Measurements from ENCODE around the gene CCDC121. TPM values are rescaled to one million over a fixed set of nuclear protein-coding genes. Genes with fewer than 3 reads are reported as not detected.

Gene CCDC121
- total and polyA plus RNA-seq, 2 of the 4 experiments (the other 2 are of a cell fraction) = 0.65 to 2.0 TPM

- intact Hi-C loops (cut with micrococcal nuclease) = no loop called here
Observed at GRCh38 chr2:27667446-27667845, 38.6 kb upstream of the CCDC121 start.

More at GRCh38 chr2:27667446-27667845, 38.6 kb upstream of the CCDC121 start:
- Histone ChIP-seq H4K8ac (ENCODE audit: low read depth in 2 of 2, low read length in 2 of 2) (no peak overlapping the region), H3K36me3 (ENCODE audit: control insufficient read depth, insufficient read depth, low read length) (peaks cover 13% of the 10 kb centered on the region), H3K79me1 (ENCODE audit: low read depth in 1 of 2, low read length in 2 of 2) (peaks cover 9 to 27% of the 10 kb centered on the region in 2 experiments; a peak in 3 of 4 replicates), H3K4me3 (ENCODE audit: insufficient read depth, low read depth, low read length) (no peak overlapping the region), H2BK20ac (ENCODE audit: low read depth, low read length) (no peak overlapping the region), H3K27ac (ENCODE audit: insufficient read depth, low read length) (no peak overlapping the region), H3K18ac (ENCODE audit: low read depth, low read length) (no peak overlapping the region), H2AK9ac (replicated peaks; ENCODE audit: low read depth, low read length, poor library complexity) (no peak overlapping the region), H3K56ac (ENCODE audit: extremely low read depth, insufficient read depth, low read length) (no peak overlapping the region), H3K4ac (ENCODE audit: low read depth, low read length) (no peak overlapping the region), H3K9me1 (ENCODE audit: insufficient read depth, low read length) (0 out of 2 replicates have a peak, but pooled peaks cover 3% of the 10 kb centered on the region), H4K91ac (ENCODE audit: insufficient read depth, low read depth, low read length) (no peak overlapping the region), H3K4me1 (ENCODE audit: control insufficient read depth, insufficient read depth, low read length) (peaks cover 4% of the 10 kb centered on the region), H2BK15ac (ENCODE audit: low read depth, low read length) (no peak overlapping the region), H4K5ac (ENCODE audit: low read depth, low read length) (no peak overlapping the region), H3K23ac (ENCODE audit: low read depth, low read length) (no peak overlapping the region), H3K14ac (replicated peaks; ENCODE audit: low read depth, low read length) (no peak overlapping the region), H4K20me1 (ENCODE audit: insufficient read depth, low read length) (no peaks in the 10 kb centered on the region), H2AK5ac (ENCODE audit: low read depth, low read length) (no peak overlapping the region), H3K4me2 (ENCODE audit: low read depth, low read length) (no peak overlapping the region), H3K9ac (ENCODE audit: low read depth, low read length) (no peak overlapping the region), H2AFZ (replicated peaks; ENCODE audit: low read length, poor library complexity) (no peak overlapping the region), H2BK5ac (ENCODE audit: low read depth, low read length, poor library complexity, severe bottlenecking) (no peak overlapping the region), H3K9me3 (ENCODE audit: control insufficient read depth, insufficient read depth, low read length) (no peaks in the 10 kb centered on the region), H2BK120ac (ENCODE audit: low read depth, low read length) (no peak overlapping the region), H3K27me3 (ENCODE audit: control insufficient read depth, insufficient read depth, low read length) (no peaks in the 10 kb centered on the region)
- WGBS, 2 experiments (ENCODE audit: extremely low coverage in 2 of 2, insufficient read length in 1 of 2) = no CpG with 5 or more reads among the region's 1 CpG
- dilution Hi-C loops (cut with HindIII; ENCODE audit: low sequenced_read_pairs, unreplicated experiment) (no loop called here), in situ Hi-C loops (cut with MboI; ENCODE audit: low sequenced_read_pairs) (no loop called here)
- ChIA-PET CTCF (no interaction called here), POLR2A (ENCODE audit: unreplicated experiment) (interaction anchor here (0.6 kb wide), 1 partner anchor 13 kb away, joined by 12 read pairs; no protein-coding TSS in a partner anchor)
- TF ChIP-seq NFE2L2 (IDR thresholded peaks at IDR 0.05; ENCODE audit: low read depth, low read length) = no peak
- TF ChIP-seq RCOR1 (IDR thresholded peaks at IDR 0.05; ENCODE audit: insufficient replicate concordance, low read length) = no peak
- no peak for TF ChIP-seq MAZ (IDR thresholded peaks at IDR 0.05; ENCODE audit: borderline replicate concordance, low read depth, low read length)
- TF ChIP-seq FOS (IDR thresholded peaks at IDR 0.05; ENCODE audit: low read depth, low read length) = no peak
- no peak for DNase-seq
- no peak for ATAC-seq (ENCODE audit: low read depth)
- no TSS peak for BruUV-seq (replicated peaks)
